Measurements from ENCODE around the gene FLNB. TPM values are rescaled to one million over a fixed set of nuclear protein-coding genes. Genes with fewer than 3 reads are reported as not detected.

FLNB gene
- total and polyA plus RNA-seq, 2 of the 13 experiments (the other 11 are each of a cell fraction or from before 2014, with no cell fraction given), result 106 to 130 TPM

DNA sequence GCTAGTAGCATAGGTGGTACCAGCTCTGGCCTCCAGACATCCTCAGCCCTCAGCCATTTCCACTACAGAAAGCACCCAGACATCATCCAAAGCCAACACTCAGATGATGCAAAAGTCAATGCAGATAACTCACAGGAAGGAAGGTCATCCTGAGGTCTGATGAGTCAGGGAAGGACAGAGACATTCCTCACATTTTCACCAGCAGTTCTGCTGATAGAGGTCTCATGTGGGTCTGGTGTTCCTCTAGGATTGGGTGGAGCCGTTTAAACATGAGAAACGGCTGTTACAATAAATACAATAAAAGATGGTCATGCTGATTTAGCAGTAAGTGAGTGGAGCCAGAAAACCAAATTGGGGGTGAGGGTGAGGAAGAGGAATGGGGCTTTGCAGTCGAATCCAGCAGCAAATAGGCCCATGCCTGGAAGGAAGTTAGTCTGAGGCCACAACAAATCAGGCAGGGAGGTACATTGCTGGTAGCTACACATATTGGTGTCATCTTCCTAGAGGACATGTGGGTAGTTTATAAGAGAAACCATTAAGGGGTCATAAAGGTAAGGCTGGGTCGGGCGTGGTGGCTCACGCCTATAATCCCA, 33.3 kb upstream of the FLNB start (continued):
- TF ChIP-seq ZMYM2 (CRISPR knock-in tag; IDR thresholded peaks at IDR 0.05) (no peak), ZIK1 (CRISPR knock-in tag; IDR thresholded peaks at IDR 0.05; ENCODE audit: borderline replicate concordance, low read depth) (no peak), MATR3 (CRISPR knock-in tag; IDR thresholded peaks at IDR 0.05) (no peak), IKZF1 (IDR thresholded peaks at IDR 0.05) (no peak), TCF7 (IDR thresholded peaks at IDR 0.05; ENCODE audit: low read depth) (no peak), SP1 (IDR thresholded peaks at IDR 0.05) (no peak), SP1 (CRISPR knock-in tag; IDR thresholded peaks at IDR 0.05) (no peak), TOE1 (CRISPR knock-in tag; IDR thresholded peaks at IDR 0.05) (no peak), KDM5B (CRISPR knock-in tag; IDR thresholded peaks at IDR 0.05; ENCODE audit: borderline replicate concordance) (no peak), ZNF17 (CRISPR knock-in tag; IDR thresholded peaks at IDR 0.05) (no peak), ZNF850 (CRISPR knock-in tag; conservative IDR thresholded peaks at IDR 0.05) (no peak), SOX6 (IDR thresholded peaks at IDR 0.05) (no peak), SOX6 (CRISPR knock-in tag; IDR thresholded peaks at IDR 0.05) (peak; percentile 77), DR1 (CRISPR knock-in tag; IDR thresholded peaks at IDR 0.05) (no peak), POLR2A (IDR thresholded peaks at IDR 0.05; ENCODE audit: insufficient read depth in 1 of 2, low read depth in 2 of 2, low read length in 2 of 2) (no peak), ZNF616 (CRISPR knock-in tag; IDR thresholded peaks at IDR 0.05; ENCODE audit: low read depth) (no peak), TCF7L2 (IDR thresholded peaks at IDR 0.05; ENCODE audit: low read depth, low read length) (no peak), MAF1 (CRISPR knock-in tag; IDR thresholded peaks at IDR 0.05; ENCODE audit: borderline replicate concordance) (no peak)
- TF ChIP-seq, protein P1, sequence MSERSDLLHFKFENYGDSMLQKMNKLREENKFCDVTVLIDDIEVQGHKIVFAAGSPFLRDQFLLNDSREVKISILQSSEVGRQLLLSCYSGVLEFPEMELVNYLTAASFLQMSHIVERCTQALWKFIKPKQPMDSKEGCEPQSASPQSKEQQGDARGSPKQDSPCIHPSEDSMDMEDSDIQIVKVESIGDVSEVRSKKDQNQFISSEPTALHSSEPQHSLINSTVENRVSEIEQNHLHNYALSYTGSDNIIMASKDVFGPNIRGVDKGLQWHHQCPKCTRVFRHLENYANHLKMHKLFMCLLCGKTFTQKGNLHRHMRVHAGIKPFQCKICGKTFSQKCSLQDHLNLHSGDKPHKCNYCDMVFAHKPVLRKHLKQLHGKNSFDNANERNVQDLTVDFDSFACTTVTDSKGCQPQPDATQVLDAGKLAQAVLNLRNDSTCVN (CRISPR knock-in tag; IDR thresholded peaks at IDR 0.05; ENCODE audit: borderline replicate concordance), result no peak
- TF ChIP-seq, protein P2, sequence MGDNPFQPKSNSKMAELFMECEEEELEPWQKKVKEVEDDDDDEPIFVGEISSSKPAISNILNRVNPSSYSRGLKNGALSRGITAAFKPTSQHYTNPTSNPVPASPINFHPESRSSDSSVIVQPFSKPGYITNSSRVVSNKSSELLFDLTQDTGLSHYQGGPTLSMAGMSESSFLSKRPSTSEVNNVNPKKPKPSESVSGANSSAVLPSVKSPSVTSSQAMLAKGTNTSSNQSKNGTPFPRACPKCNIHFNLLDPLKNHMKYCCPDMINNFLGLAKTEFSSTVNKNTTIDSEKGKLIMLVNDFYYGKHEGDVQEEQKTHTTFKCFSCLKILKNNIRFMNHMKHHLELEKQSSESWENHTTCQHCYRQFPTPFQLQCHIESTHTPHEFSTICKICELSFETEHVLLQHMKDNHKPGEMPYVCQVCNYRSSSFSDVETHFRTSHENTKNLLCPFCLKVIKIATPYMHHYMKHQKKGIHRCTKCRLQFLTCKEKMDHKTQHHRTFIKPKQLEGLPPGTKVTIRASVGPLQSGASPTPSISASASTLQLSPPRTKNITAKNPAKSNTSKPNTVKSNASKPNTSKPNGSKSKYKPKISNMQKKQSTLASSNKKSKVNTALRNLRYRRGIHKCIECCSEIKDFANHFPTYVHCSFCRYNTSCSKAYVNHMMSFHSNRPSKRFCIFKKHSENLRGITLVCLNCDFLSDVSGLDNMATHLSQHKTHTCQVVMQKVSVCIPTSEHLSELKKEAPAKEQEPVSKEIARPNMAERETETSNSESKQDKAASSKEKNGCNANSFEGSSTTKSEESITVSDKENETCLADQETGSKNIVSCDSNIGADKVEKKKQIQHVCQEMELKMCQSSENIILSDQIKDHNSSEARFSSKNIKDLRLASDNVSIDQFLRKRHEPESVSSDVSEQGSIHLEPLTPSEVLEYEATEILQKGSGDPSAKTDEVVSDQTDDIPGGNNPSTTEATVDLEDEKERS (CRISPR knock-in tag; IDR thresholded peaks at IDR 0.05), result no peak
- TF ChIP-seq, protein P3, sequence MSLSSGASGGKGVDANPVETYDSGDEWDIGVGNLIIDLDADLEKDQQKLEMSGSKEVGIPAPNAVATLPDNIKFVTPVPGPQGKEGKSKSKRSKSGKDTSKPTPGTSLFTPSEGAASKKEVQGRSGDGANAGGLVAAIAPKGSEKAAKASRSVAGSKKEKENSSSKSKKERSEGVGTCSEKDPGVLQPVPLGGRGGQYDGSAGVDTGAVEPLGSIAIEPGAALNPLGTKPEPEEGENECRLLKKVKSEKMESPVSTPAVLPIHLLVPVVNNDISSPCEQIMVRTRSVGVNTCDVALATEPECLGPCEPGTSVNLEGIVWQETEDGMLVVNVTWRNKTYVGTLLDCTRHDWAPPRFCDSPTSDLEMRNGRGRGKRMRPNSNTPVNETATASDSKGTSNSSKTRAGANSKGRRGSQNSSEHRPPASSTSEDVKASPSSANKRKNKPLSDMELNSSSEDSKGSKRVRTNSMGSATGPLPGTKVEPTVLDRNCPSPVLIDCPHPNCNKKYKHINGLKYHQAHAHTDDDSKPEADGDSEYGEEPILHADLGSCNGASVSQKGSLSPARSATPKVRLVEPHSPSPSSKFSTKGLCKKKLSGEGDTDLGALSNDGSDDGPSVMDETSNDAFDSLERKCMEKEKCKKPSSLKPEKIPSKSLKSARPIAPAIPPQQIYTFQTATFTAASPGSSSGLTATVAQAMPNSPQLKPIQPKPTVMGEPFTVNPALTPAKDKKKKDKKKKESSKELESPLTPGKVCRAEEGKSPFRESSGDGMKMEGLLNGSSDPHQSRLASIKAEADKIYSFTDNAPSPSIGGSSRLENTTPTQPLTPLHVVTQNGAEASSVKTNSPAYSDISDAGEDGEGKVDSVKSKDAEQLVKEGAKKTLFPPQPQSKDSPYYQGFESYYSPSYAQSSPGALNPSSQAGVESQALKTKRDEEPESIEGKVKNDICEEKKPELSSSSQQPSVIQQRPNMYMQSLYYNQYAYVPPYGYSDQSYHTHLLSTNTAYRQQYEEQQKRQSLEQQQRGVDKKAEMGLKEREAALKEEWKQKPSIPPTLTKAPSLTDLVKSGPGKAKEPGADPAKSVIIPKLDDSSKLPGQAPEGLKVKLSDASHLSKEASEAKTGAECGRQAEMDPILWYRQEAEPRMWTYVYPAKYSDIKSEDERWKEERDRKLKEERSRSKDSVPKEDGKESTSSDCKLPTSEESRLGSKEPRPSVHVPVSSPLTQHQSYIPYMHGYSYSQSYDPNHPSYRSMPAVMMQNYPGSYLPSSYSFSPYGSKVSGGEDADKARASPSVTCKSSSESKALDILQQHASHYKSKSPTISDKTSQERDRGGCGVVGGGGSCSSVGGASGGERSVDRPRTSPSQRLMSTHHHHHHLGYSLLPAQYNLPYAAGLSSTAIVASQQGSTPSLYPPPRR (CRISPR knock-in tag; IDR thresholded peaks at IDR 0.05; ENCODE audit: borderline replicate concordance), result peak; percentile 35; the same call in 1 of the 2 replicates
- TF ChIP-seq, protein P4, sequence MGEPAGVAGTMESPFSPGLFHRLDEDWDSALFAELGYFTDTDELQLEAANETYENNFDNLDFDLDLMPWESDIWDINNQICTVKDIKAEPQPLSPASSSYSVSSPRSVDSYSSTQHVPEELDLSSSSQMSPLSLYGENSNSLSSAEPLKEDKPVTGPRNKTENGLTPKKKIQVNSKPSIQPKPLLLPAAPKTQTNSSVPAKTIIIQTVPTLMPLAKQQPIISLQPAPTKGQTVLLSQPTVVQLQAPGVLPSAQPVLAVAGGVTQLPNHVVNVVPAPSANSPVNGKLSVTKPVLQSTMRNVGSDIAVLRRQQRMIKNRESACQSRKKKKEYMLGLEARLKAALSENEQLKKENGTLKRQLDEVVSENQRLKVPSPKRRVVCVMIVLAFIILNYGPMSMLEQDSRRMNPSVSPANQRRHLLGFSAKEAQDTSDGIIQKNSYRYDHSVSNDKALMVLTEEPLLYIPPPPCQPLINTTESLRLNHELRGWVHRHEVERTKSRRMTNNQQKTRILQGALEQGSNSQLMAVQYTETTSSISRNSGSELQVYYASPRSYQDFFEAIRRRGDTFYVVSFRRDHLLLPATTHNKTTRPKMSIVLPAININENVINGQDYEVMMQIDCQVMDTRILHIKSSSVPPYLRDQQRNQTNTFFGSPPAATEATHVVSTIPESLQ (CRISPR knock-in tag; conservative IDR thresholded peaks at IDR 0.05), result no peak
